CD4-positive, alpha-beta memory T cell (primary cell): Measurements from ENCODE around the gene MOB4. TPM values are rescaled to one million over a fixed set of nuclear protein-coding genes. Genes with fewer than 3 reads are reported as not detected.
A peak's percentile ranks its signal among the peaks of the same experiment; 100 is the strongest.

ENCODE experiments used
- CTCF ChIA-PET: fragments of 350-600 bp; sonication (Branson Sonifier 250); formaldehyde crosslinking; loops from one replicate; lab custom pipeline; 2021; ENCODE audit warnings: inconsistent platforms; ENCODE audit not compliant: partially characterized antibody; lab: Charles Lee
- POLR2A ChIA-PET: fragments of 350-600 bp; sonication (Branson Sonifier 250); formaldehyde crosslinking; loops from one replicate; lab custom pipeline; 2021; ENCODE audit not compliant: partially characterized antibody; lab: Charles Lee
- DNase-seq, 5 donors: peaks; one replicate each; pipeline versions ENCODE4 v3.0.0 to v3.0.0-alpha.2; 2020 to 2022; ENCODE audit warnings: mixed read lengths in 1 of 5
- H3K27ac ChIP-seq: one replicate; pipeline ENCODE4 v1.7.0; 2013; ENCODE audit warnings: low read depth, low read length
- H3K27me3 ChIP-seq: 2 replicates; pipeline ENCODE4 v1.7.0; 2013; ENCODE audit warnings: mild to moderate bottlenecking, low read length, moderate library complexity; ENCODE audit not compliant: insufficient read depth
- H3K36me3 ChIP-seq: 2 replicates; pipeline ENCODE4 v1.7.0; 2013; ENCODE audit warnings: mild to moderate bottlenecking, low read length, moderate library complexity; ENCODE audit not compliant: insufficient read depth
- H3K4me1 ChIP-seq: 2 replicates; pipeline ENCODE4 v1.7.0; 2013; ENCODE audit warnings: mild to moderate bottlenecking, low read length, moderate library complexity; ENCODE audit not compliant: insufficient read depth
- H3K4me3 ChIP-seq, 2 donors: one replicate each; pipeline ENCODE4 v1.7.0; 2013; ENCODE audit warnings: low read length in 2 of 2, mild to moderate bottlenecking in 1 of 2
- H3K9me3 ChIP-seq, 2 donors: one replicate each; pipeline ENCODE4 v1.7.0; 2013; ENCODE audit warnings: low read length in 2 of 2, control low read depth in 1 of 2; ENCODE audit not compliant: control insufficient read depth in 1 of 2
- H3K27ac Mint-ChIP-seq, 7 donors: one replicate each; pipeline ENCODE4 v1.8.0; 2020 to 2021; ENCODE audit warnings: mixed read lengths in 7 of 7, mild to moderate bottlenecking in 6 of 7, inconsistent platforms in 3 of 7, moderate library complexity in 3 of 7
- H3K27me3 Mint-ChIP-seq, 2 donors: one replicate each; pipeline ENCODE4 v1.8.0; 2020 to 2021; ENCODE audit warnings: mixed read lengths in 2 of 2
- H3K36me3 Mint-ChIP-seq, 2 donors: one replicate each; pipeline ENCODE4 v1.8.0; 2020 to 2021; ENCODE audit warnings: mixed read lengths in 2 of 2, inconsistent platforms in 1 of 2, mild to moderate bottlenecking in 1 of 2
- H3K4me1 Mint-ChIP-seq, 4 donors: one replicate each; pipeline ENCODE4 v1.8.0; 2020 to 2021; ENCODE audit warnings: mixed read lengths in 4 of 4, mild to moderate bottlenecking in 1 of 4
- H3K4me3 Mint-ChIP-seq, 8 donors: one replicate each; pipeline ENCODE4 v1.8.0; 2020 to 2021; ENCODE audit warnings: mixed read lengths in 8 of 8, mild to moderate bottlenecking in 7 of 8, moderate library complexity in 6 of 8, inconsistent platforms in 3 of 8
- H3K9me3 Mint-ChIP-seq, 8 donors: one replicate each; pipeline ENCODE4 v1.8.0; 2020 to 2021; ENCODE audit warnings: mixed read lengths in 8 of 8, mild to moderate bottlenecking in 5 of 8, inconsistent platforms in 3 of 8, moderate library complexity in 1 of 8
- intact Hi-C: fragments of 100-400 bp; cut with micrococcal nuclease; formaldehyde crosslinking; loops from one replicate; pipeline ENCODE4 v1.15.1; 2023
- polyA plus RNA-seq, 2 donors: library from polyadenylated mRNA; unstranded; fragments of 300-500 nt; fragmentation: Illumina TruSeq; gene quantifications; one replicate each; pipeline ENCODE4 v1.2.3, GENCODE V29; 2021
- total RNA-seq, 2 experiments: library from RNA; stranded (reverse); gene quantifications; one replicate each; pipeline ENCODE4 v1.2.3, GENCODE V29; 2021

MOB4 gene
- total and polyA plus RNA-seq, 4 experiments from 2014 or later, result 20.2 to 50.6 (median 25.9) TPM

DNA sequence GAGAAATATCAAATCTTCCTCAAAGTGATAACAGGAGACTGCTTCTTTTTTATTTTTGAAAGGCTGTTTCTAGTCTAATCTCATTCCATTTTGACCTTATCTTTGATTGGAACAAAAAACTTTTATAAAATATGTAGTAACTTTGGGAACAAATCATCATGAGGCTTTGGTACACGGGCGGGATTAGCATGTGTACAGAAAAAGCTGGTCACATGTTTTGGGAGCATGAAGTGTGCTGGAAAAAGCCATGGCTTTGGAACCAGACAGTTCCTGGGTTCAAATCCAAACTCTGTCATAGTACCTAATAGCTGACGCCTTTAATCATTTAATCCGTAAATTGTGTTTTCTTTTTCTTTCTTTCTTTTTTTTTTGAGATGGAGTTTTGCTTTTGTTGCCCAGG, 81.3 kb downstream of the MOB4 start:
- Histone ChIP-seq H3K27me3 (no peaks in the 10 kb centered on the region), H3K36me3 (no peaks in the 10 kb centered on the region), H3K27ac (no peak overlapping the region), H3K9me3 (no peaks in the 10 kb centered on the region), H3K4me3 (no peak overlapping the region), H3K4me1 (no peaks in the 10 kb centered on the region)
- H3K9me3 Mint-ChIP-seq, result no peaks in the 10 kb centered on the region
- peaks cover 12 to 16% of the 10 kb centered on the region in 2 donors for H3K27me3 Mint-ChIP-seq
- H3K4me3 Mint-ChIP-seq, result no peak overlapping the region
- DNase-seq, result no peak
- ChIA-PET CTCF (no interaction called here), POLR2A (no interaction called here)
- peaks cover 1 to 6% (median 5%) of the 10 kb centered on the region in 4 donors for H3K4me1 Mint-ChIP-seq
- no peak overlapping the region for H3K27ac Mint-ChIP-seq
- intact Hi-C loops, result no loop called here
- H3K36me3 Mint-ChIP-seq, result no peaks in the 10 kb centered on the region

DNA sequence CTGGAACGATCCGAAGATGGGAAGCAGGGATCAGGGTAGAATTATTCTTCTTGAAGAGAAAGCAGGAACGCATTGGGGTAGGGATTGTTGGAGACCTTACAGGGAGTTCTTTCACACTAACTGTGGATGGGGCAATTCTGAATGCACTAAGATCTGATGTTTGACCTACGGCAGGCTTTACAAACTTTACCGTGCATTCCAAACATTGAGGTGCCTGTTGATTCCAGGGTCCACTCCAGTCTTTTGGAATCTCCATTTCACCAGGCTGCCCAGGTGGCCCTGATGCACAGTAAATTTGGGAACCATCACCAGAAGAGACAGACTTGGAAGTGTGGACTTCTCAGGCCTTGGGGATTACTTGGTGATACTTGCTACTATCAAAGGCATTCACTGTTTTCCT, 82.6 kb downstream of the MOB4 start:
- H3K9me3 ChIP-seq, result no peaks in the 10 kb centered on the region
- peaks cover 12 to 16% of the 10 kb centered on the region in 2 donors for H3K27me3 Mint-ChIP-seq
- intact Hi-C loops, result no loop called here
- no peaks in the 10 kb centered on the region for H3K4me1 ChIP-seq
- H3K4me3 Mint-ChIP-seq, result no peak overlapping the region
- no peak for DNase-seq
- H3K4me3 ChIP-seq, result no peak overlapping the region
- no peaks in the 10 kb centered on the region for H3K9me3 Mint-ChIP-seq
- no peaks in the 10 kb centered on the region for H3K36me3 Mint-ChIP-seq
- H3K4me1 Mint-ChIP-seq, result peaks cover 1 to 6% (median 5%) of the 10 kb centered on the region in 4 donors
- CTCF ChIA-PET, result no interaction called here
- H3K36me3 ChIP-seq, result no peaks in the 10 kb centered on the region
- H3K27ac ChIP-seq, result no peak overlapping the region
- no peak overlapping the region for H3K27ac Mint-ChIP-seq
- POLR2A ChIA-PET, result no interaction called here
- H3K27me3 ChIP-seq, result no peaks in the 10 kb centered on the region

DNA sequence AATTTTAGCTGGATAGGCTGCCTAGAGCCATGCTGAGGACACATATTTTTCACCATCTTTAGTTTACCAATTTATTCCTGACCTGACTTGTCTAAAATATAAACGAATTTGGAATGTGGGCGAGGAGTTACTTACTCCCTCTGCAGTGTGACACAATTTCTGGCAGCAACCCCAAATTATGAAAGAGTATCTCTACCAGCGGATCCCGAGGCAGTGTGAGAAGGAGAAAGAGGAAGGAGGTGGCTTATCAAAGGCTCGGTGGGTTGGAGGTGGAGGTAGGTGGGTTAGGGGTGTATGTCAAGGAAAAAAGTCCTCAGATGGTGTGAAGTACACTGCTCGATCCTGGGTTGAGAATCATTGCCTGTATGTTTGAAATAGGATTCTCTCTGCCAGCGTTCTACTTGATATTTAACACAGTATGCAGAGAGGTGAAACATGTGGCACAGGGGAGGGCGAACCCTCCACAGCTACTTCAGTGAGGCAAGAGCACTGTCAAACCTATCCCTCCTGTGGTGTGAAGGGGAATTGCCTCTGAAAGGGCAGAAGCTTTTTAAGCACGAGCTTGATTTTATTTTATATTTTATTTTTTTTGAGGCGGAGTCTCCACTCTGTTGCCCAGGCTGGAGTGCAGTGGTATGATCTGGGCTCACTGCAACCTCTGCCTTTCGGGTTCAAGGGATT, 83.6 kb downstream of the MOB4 start:
- Mint-ChIP-seq H3K4me3 (peak overlapping the region in 4 of 8 donors; percentile 17 to 43 (median 34)), H3K4me1 (peaks cover 1 to 6% (median 5%) of the 10 kb centered on the region in 4 donors), H3K36me3 (no peaks in the 10 kb centered on the region), H3K27me3 (peaks cover 12 to 16% of the 10 kb centered on the region in 2 donors), H3K9me3 (no peaks in the 10 kb centered on the region), H3K27ac (no peak overlapping the region)
- ChIA-PET CTCF (interaction anchor here (1.5 kb wide), 1 partner anchor 16 kb away, joined by 4 read pairs; no protein-coding TSS in a partner anchor), POLR2A (no interaction called here)
- H3K4me3 ChIP-seq, result no peak overlapping the region
- H3K27me3 ChIP-seq, result no peaks in the 10 kb centered on the region
- no peaks in the 10 kb centered on the region for H3K9me3 ChIP-seq
- intact Hi-C loops, result no loop called here
- DNase-seq, result peak in 4 of 5 donors; percentile 18 to 40 (median 30)
- no peaks in the 10 kb centered on the region for H3K4me1 ChIP-seq
- no peaks in the 10 kb centered on the region for H3K36me3 ChIP-seq
- H3K27ac ChIP-seq, result no peak overlapping the region

DNA sequence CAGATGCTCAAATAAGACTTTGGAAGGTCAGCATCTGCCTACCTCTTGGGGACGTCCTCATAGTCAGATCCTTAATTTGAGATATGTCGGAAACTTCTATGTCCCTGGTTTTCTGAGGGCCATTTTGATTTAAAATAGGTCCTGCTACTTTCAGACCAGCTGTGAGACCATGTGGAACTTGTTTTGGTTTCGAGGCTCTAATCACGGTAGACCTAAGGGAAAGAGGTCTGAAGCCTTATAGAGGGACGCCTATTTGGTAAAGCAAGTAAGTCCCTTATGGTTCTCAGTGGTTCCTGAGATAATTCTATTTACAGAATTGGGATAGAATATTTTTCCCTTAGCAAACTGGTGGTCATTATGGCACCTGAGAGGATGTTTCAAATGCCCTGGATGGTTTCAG, 84.4 kb downstream of the MOB4 start:
- ChIA-PET POLR2A (no interaction called here), CTCF (interaction anchor here (1.5 kb wide), 1 partner anchor 15 kb away, joined by 4 read pairs; no protein-coding TSS in a partner anchor)
- Mint-ChIP-seq H3K4me3 (no peak overlapping the region), H3K36me3 (no peaks in the 10 kb centered on the region), H3K27me3 (peaks cover 10 to 16% of the 10 kb centered on the region in 2 donors), H3K27ac (no peak overlapping the region), H3K4me1 (peaks cover 1 to 6% (median 5%) of the 10 kb centered on the region in 4 donors), H3K9me3 (no peaks in the 10 kb centered on the region)
- Histone ChIP-seq H3K4me3 (no peak overlapping the region), H3K27ac (no peak overlapping the region), H3K27me3 (no peaks in the 10 kb centered on the region), H3K9me3 (no peaks in the 10 kb centered on the region), H3K4me1 (no peaks in the 10 kb centered on the region), H3K36me3 (no peaks in the 10 kb centered on the region)
- intact Hi-C loops, result no loop called here
- no peak for DNase-seq

DNA sequence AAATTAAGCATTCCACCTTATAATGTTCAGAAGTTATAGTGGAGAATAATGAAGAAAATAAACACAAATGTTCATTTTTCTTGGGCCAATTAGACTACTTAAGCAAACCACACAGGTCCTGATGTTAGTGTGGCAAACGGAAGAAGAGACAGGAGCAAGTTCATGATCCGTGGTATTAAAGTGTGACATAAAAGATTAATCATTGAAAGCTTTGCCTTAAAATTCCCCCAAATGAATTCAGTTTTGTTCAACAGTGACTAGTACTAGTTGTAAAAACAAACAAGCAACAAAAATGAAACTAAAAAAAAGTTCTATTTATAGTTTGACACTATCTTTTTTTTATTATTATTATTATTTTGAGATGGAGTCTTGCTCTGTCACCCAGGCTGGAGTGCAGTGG, 85.9 kb downstream of the MOB4 start:
- CTCF ChIA-PET, result interaction anchor here (1.4 kb wide), 1 partner anchor 11 kb away, joined by 4 read pairs; no protein-coding TSS in a partner anchor
- H3K27me3 Mint-ChIP-seq, result peaks cover 9 to 16% of the 10 kb centered on the region in 2 donors
- DNase-seq, result no peak
- H3K36me3 ChIP-seq, result no peaks in the 10 kb centered on the region
- no peak overlapping the region for H3K27ac Mint-ChIP-seq
- no peaks in the 10 kb centered on the region for H3K4me1 ChIP-seq
- no peak overlapping the region for H3K4me3 ChIP-seq
- H3K27me3 ChIP-seq, result no peaks in the 10 kb centered on the region
- no peaks in the 10 kb centered on the region for H3K9me3 ChIP-seq
- no peak overlapping the region for H3K27ac ChIP-seq
- H3K9me3 Mint-ChIP-seq, result no peaks in the 10 kb centered on the region
- intact Hi-C loops, result no loop called here
- H3K4me3 Mint-ChIP-seq, result no peak overlapping the region
- POLR2A ChIA-PET, result no interaction called here
- peaks cover 1 to 6% (median 5%) of the 10 kb centered on the region in 4 donors for H3K4me1 Mint-ChIP-seq
- no peaks in the 10 kb centered on the region for H3K36me3 Mint-ChIP-seq

Other genes with a start within 250 kb of the MOB4 start
- 100 to 1,000 TPM; 229 to 248 TPM for gene ANKRD44, start 205.3 kb upstream of the MOB4 start, total RNA-seq
- gene ANKRD44, start 205.3 kb upstream of the MOB4 start, polyA plus RNA-seq, result 10 to 100 TPM; 51.5 to 87.9 TPM
- 100 to 1,000 TPM; 601 to 604 TPM for gene SF3B1, start 81.0 kb upstream of the MOB4 start, total RNA-seq
- 100 to 1,000 TPM; 103 to 155 TPM for gene SF3B1, start 81.0 kb upstream of the MOB4 start, polyA plus RNA-seq
- gene COQ10B, start 62.5 kb upstream of the MOB4 start, total RNA-seq, result 10 to 100 TPM; 31.7 to 33.1 TPM
- 10 to 100 TPM; 44.9 to 88.1 TPM for gene COQ10B, start 62.5 kb upstream of the MOB4 start, polyA plus RNA-seq
- gene HSPD1, start 16.2 kb upstream of the MOB4 start, total RNA-seq, result 100 to 1,000 TPM; 129 to 132 TPM
- gene HSPD1, start 16.2 kb upstream of the MOB4 start, polyA plus RNA-seq, result 100 to 1,000 TPM; 111 to 116 TPM
- gene HSPE1, start 15.7 kb upstream of the MOB4 start, total RNA-seq, result 10 to 100 TPM; 52.4 to 65.1 TPM
- 100 to 1,000 TPM; 134 to 145 TPM for gene HSPE1, start 15.7 kb upstream of the MOB4 start, polyA plus RNA-seq
- gene RFTN2, start 159.5 kb downstream of the MOB4 start, total RNA-seq, result not detected
- gene RFTN2, start 159.5 kb downstream of the MOB4 start, polyA plus RNA-seq, result under 1 TPM in 1 of 2 donors, not detected in 1; 0.37 TPM
- 10 to 100 TPM; 12.1 to 12.3 TPM for gene MARS2, start 189.3 kb downstream of the MOB4 start, total RNA-seq
- gene MARS2, start 189.3 kb downstream of the MOB4 start, polyA plus RNA-seq, result 10 to 100 TPM in 1 of 2 donors, 1 to 10 TPM in 1; 8.6 to 10.1 TPM